22Rv1 (cell line): ENCODE data around the gene DDAH1.
"Not testable (repeated sequence)": the region's sequence is repeated elsewhere in the genome, so short reads cannot be mapped to it uniquely, and the experiment has no call there.

ENCODE experiments used
- H3K27ac ChIP-seq: fragments of 450-650 bp; 2 replicates; pipeline ENCODE4 v1.5.1; 2017
- CTCF ChIP-seq: fragments of 450-650 bp; IDR thresholded peaks from 2 replicates; pipeline ENCODE4 v1.5.1; 2017; ENCODE audit warnings: mild to moderate bottlenecking
- ZFX ChIP-seq: fragments of 450-650 bp; IDR thresholded peaks from 2 replicates; pipeline ENCODE4 v1.6.1; 2017; ENCODE audit warnings: antibody characterized with exemption, borderline replicate concordance

The DDAH1 gene

GRCh38 chr1:85465099-85465785 is at the start of gene DDAH1:
Gene DDAH1, minus strand, starts transcription at chr1:85465159. Its CDS starts 114 bp downstream, at chr1:85465045.
- no peak for TF ChIP-seq CTCF
- no peak for TF ChIP-seq ZFX
- H3K27ac ChIP-seq: peak within 1 kb of the TSS; percentile 90

GRCh38 chr1:85513998-85514397 is 49.0 kb upstream of the DDAH1 start:
- H3K27ac ChIP-seq: not testable (repeated sequence)

- no peak for TF ChIP-seq ZFX
- no peak for TF ChIP-seq CTCF
- H3K27ac ChIP-seq: no peak overlapping the region
These were observed 39.5 kb upstream of the DDAH1 start for GRCh38 chr1:85504417-85504816.

GRCh38 chr1:85502625-85503083 is 37.7 kb upstream of the DDAH1 start:
- TF ChIP-seq ZFX: no peak
- peak; percentile 65 for TF ChIP-seq CTCF
- no peak overlapping the region for H3K27ac ChIP-seq

- TF ChIP-seq ZFX (no peak), CTCF (no peak)
- H3K27ac ChIP-seq: no peak overlapping the region
These were observed 37.2 kb upstream of the DDAH1 start for GRCh38 chr1:85502171-85502570.

GRCh38 chr1:85501355-85501898 is 36.5 kb upstream of the DDAH1 start:
- TF ChIP-seq CTCF (no peak), ZFX (no peak)
- H3K27ac ChIP-seq: no peak overlapping the region

GRCh38 chr1:85496941-85497582 is 32.1 kb upstream of the DDAH1 start:
- TF ChIP-seq CTCF (no peak), ZFX (no peak)
- H3K27ac ChIP-seq: no peak overlapping the region
